Fibroblast of pulmonary artery (primary cell): ENCODE data around the gene FTO.

Experiments
- DNase-seq: peaks from one replicate; pipeline ENCODE4 v3.0.0-alpha.2; 2010; ENCODE audit warnings: low read depth
- H3K4me3 ChIP-seq: replicated peaks from 2 replicates; pipeline ENCODE4 v1.5.1; 2011; ENCODE audit warnings: low read depth, mild to moderate bottlenecking, control low read depth, low read length, moderate library complexity
- TF ChIP-seq, protein P1 (sequence below): IDR thresholded peaks from 2 replicates; pipeline ENCODE4 v1.5.1; 2011; ENCODE audit warnings: mild to moderate bottlenecking, control low read depth, low read length, inconsistent platforms; ENCODE audit errors: missing control alignments

Gene FTO

DNA sequence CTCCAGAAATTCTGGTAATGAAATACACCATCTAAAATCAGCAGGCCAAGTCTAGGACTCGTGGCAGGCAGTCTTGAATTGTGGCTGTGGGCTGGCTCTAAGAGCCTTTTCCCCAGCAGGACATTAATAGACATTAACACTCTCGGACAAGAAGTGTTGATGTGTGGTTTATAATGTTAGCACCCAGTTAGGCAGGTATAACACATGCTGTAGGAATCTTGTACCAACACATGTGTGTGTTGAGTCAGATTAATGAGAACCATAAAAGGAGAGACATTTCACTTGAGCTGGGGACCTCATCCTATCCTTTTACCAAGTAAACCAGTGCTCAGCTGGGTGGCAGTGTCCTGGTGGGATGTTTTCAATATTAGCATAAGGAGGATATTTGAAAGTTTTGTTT, 264.5 kb downstream of the FTO start:
- TF ChIP-seq, protein P1, sequence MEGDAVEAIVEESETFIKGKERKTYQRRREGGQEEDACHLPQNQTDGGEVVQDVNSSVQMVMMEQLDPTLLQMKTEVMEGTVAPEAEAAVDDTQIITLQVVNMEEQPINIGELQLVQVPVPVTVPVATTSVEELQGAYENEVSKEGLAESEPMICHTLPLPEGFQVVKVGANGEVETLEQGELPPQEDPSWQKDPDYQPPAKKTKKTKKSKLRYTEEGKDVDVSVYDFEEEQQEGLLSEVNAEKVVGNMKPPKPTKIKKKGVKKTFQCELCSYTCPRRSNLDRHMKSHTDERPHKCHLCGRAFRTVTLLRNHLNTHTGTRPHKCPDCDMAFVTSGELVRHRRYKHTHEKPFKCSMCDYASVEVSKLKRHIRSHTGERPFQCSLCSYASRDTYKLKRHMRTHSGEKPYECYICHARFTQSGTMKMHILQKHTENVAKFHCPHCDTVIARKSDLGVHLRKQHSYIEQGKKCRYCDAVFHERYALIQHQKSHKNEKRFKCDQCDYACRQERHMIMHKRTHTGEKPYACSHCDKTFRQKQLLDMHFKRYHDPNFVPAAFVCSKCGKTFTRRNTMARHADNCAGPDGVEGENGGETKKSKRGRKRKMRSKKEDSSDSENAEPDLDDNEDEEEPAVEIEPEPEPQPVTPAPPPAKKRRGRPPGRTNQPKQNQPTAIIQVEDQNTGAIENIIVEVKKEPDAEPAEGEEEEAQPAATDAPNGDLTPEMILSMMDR: no peak
- DNase-seq: no peak
- no peak overlapping the region for H3K4me3 ChIP-seq

DNA sequence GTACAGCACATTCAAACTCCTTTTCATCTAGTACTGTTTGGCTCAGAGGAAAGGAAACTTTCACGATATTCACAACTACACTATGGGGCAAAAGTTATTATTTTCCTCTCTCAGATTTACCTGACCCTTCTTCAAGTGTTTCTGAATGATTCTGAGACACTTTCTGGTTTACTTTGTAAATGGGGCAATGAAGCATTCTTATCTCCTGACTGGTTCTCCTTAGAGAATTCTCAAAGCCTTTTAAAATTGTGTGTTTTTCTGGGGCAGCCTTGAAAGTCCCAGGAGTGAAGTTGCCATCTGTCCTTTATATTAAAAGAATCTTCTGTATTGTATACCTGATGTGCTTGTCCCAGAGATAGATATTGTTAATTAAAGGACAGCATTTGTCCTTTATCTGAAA, 264.9 kb downstream of the FTO start:
- no peak for DNase-seq
- no peak overlapping the region for H3K4me3 ChIP-seq
- TF ChIP-seq, protein P1: no peak

DNA sequence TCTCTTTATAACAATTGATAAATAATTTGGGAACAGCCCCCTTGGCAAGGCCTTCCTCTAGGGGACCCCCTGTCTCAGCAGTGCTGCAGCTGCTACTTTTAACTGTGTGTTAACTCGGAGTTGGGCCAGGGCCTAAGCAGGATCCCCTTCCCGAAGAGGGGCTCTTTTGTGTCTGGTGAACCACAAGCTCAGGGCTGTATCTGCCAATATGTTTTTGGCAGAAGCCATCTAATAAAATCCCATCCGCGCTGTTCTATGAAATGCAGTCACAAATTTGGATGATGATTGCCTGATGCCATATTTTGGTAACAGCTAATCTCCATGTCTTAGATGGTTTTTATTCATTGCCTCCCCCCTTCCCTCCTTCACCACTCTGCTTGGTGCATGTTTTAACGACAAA, 267.7 kb downstream of the FTO start:
- H3K4me3 ChIP-seq: no peak overlapping the region
- TF ChIP-seq, protein P1: no peak
- DNase-seq: no peak

DNA sequence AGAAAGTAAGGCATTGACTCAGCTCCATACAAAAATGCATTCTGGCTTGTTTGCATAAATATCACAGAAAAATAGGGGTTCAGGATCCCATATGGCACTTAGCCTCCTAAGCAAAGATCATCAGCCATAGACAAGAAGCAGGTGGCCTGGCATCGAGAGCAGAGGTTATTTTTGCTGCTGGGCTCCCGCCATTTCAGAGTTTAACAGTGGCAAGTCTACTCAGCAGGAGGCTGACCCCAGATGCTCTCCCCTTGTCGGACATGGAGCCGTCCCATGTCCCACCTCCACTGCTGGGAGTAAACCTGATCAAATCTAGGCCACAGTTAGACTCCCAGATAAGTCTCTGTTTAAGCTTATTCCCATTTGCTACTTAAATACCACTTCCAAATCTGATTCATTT, 269.1 kb downstream of the FTO start:
- TF ChIP-seq, protein P1: no peak
- no peak for DNase-seq
- H3K4me3 ChIP-seq: no peak overlapping the region

DNA sequence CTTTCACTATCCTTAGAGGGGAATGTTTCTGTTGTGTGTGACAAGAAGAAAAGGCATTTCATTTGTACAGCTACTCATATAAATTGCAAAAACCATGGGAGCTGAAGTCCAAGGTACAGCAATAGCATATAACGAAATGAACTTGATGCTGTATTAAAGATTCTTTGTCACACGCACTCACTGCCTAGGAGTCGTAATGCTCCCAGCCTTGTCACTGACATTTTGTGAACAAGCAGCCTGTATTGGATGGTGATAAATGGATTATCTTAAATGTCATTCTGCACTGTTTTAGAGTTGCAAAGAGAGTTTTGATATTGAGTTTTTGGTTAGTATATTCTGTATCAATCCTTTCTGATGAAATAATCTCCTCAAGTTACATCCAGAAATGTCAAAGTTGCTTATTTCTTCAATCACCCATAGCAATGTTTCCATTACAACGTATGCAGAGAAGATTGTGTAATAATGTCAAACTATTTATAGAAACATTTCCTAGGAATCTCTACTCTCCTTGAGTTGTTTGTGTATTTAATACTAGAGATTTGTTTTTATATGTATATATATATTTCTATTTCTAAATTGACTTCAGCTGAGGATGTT, 270.6 kb downstream of the FTO start:
- DNase-seq: peak; percentile 49
- H3K4me3 ChIP-seq: no peak overlapping the region
- TF ChIP-seq, protein P1: no peak

DNA sequence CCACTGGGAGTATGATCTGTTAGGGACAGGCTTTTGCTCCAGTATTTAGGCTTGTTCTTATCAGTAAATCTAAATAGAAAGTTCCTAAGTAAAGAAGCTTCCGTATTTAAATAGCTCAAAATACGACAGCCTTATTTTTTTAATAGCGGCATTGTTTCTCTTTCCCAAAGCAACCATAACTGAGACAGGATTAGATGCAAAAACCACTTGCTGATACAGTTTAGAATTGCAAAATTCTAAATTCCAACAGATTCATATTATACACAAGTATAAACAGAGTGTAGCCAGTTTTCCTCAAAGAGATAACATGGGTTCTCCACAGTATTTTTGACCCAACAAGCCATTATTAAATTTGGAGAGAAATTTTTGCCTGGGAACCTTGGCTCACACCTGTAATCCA, 276.7 kb downstream of the FTO start:
- DNase-seq: no peak
- no peak overlapping the region for H3K4me3 ChIP-seq
- TF ChIP-seq, protein P1: no peak

DNA sequence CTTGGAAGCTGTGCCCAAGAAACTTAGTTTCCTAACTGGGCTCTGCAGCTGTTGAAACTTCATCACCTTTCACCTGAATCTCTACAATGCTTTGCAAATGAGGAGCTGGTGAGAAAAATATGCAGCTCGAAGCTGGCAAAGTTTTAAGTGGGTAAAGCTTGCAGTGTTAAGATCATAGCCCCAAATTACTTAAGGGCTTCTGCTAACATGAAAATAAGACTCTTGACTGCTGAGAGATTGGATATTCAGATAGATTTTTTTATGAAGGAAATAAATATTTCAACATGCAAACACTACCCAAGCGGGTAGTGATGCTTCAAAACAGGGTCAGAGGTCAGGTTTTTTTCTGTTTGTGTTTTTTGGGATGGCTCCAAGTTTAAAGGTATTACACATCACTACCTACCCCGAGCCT, 278.7 kb downstream of the FTO start:
- H3K4me3 ChIP-seq: no peak overlapping the region
- DNase-seq: no peak

More for the DNA sequence above, 278.7 kb downstream of the FTO start:
- TF ChIP-seq, protein P1: no peak
